Lower leg skin (tissue), 4 donors: Measurements from ENCODE around the gene PLCG1. TPM values are rescaled to one million over a fixed set of nuclear protein-coding genes. Genes with fewer than 3 reads are reported as not detected.

Experiments used
- DNase-seq, 2 donors: peaks; one replicate each; pipeline ENCODE4 v3.0.0-alpha.2; 2019; ENCODE audit warnings: low spot score in 2 of 2
- H3K4me3 ChIP-seq: fragments of 200-600 bp; sonication (generic); 2 replicates; pipeline ENCODE4 v1.5.1; 2017; ENCODE audit warnings: mild to moderate bottlenecking, low read depth; ENCODE audit not compliant: poor library complexity, severe bottlenecking
- POLR2A ChIP-seq, 2 donors: fragments of 450-650 bp; IDR thresholded peaks; one replicate each; pipeline ENCODE4 v1.6.1; 2016 to 2017; ENCODE audit warnings: antibody characterized with exemption in 2 of 2, mild to moderate bottlenecking in 1 of 2, moderate library complexity in 1 of 2
- WGBS, 2 donors: methylation state at CpG; one replicate each; pipeline ENCODE4 v1.1.5; 2018; 5-methylcytosine and 5-hydroxymethylcytosine counted together
- intact Hi-C: fragments of 100-400 bp; cut with DNase I; formaldehyde crosslinking; loops from one replicate; pipeline ENCODE4 v1.15.0; 2023; ENCODE audit warnings: low total_unique reads
- total RNA-seq, 4 donors: library from RNA; depleted of rRNA; stranded (reverse); fragments of >200 nt; gene quantifications; one replicate each; pipeline ENCODE4 v1.1.0, GENCODE V29; 2016
- TF ChIP-seq, protein P1 (sequence below), 3 donors: fragments of 450-650 bp; IDR thresholded peaks; one replicate each; pipeline ENCODE4 v1.5.1; 2016; ENCODE audit warnings: antibody characterized with exemption in 3 of 3, mild to moderate bottlenecking in 3 of 3, moderate library complexity in 2 of 3

The PLCG1 gene
- total RNA-seq, 4 donors from 2014 or later, result 59.0 to 138 (median 72.5) TPM

DNA sequence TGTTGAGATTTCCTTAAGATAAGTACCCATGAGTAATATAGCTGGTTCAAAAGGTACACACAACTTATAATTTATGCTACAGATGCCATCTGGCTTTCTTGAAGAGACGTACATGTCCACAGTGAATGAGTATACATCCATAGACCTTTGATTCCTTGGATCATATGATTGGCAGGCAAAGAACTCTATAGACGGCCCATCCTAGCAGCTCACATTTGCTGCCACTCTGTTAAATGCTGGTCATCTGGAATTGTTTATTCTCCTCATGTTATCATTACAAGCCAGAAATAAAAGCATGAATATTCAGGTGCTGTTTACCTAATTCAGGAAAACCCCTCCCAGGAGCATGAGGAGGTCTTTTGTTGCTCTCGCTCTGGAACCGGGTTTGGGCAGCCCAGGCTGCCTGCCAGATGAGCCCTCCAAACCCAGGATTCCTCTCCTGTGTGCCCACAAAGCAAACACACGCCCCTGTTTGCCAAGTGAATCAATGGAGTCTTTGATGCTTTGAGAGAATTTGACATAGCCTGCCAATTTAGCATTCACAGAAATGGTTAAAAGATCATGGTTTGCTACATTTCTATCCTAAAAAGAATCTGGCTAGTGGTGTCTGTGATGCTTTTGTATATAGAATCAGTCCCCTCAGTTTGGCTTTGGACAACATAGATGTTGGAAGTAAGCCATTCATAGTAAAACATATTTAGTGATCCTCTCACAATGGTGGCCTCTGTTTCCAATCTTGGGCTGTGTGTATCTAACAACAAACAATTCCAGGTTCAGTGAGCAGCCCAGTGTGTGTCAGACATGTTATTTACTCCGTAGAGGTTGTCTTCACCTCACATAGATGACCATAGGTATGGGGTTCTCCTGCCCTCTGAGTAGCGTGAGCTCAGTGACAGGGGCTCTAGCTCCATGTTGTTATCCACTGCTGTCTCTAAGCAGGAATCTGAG, 17.5 kb upstream of the PLCG1 start:
- no peak for TF ChIP-seq POLR2A (IDR thresholded peaks at IDR 0.05)
- TF ChIP-seq, protein P1, sequence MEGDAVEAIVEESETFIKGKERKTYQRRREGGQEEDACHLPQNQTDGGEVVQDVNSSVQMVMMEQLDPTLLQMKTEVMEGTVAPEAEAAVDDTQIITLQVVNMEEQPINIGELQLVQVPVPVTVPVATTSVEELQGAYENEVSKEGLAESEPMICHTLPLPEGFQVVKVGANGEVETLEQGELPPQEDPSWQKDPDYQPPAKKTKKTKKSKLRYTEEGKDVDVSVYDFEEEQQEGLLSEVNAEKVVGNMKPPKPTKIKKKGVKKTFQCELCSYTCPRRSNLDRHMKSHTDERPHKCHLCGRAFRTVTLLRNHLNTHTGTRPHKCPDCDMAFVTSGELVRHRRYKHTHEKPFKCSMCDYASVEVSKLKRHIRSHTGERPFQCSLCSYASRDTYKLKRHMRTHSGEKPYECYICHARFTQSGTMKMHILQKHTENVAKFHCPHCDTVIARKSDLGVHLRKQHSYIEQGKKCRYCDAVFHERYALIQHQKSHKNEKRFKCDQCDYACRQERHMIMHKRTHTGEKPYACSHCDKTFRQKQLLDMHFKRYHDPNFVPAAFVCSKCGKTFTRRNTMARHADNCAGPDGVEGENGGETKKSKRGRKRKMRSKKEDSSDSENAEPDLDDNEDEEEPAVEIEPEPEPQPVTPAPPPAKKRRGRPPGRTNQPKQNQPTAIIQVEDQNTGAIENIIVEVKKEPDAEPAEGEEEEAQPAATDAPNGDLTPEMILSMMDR (IDR thresholded peaks at IDR 0.05), result no peak
- WGBS, 2 donors, result 71 to 73% methylated on average over 7 of the region's 7 CpGs

DNA sequence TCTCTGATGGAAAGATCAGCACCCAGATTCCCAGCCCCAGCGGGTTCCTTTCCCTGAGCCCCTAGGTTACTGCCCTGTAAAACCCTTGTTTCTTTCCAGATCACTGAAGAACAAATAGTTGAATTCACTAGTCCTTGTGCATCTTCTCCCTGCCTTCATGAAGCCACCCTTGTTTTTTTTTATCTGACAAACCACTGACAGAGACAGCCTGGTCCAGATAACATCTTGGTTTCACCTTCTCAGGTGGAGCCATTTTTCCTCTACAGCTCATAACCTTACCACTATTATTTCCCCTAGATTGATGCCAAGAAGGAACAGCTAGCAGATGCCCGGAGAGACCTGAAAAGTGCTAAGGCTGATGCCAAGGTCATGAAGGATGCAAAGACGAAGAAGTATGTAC, 15.9 kb upstream of the PLCG1 start:
- DNase-seq, result no peak
- intact Hi-C loops, result no loop called here
- TF ChIP-seq, protein P1 (IDR thresholded peaks at IDR 0.05), result no peak
- TF ChIP-seq POLR2A (IDR thresholded peaks at IDR 0.05), result no peak
- no peak overlapping the region for H3K4me3 ChIP-seq
- 82 to 87% methylated on average over 3 of the region's 3 CpGs for WGBS, 2 donors

More for the DNA sequence above, 17.5 kb upstream of the PLCG1 start:
- intact Hi-C loops, result no loop called here
- no peak overlapping the region for H3K4me3 ChIP-seq
- DNase-seq, result no peak

DNA sequence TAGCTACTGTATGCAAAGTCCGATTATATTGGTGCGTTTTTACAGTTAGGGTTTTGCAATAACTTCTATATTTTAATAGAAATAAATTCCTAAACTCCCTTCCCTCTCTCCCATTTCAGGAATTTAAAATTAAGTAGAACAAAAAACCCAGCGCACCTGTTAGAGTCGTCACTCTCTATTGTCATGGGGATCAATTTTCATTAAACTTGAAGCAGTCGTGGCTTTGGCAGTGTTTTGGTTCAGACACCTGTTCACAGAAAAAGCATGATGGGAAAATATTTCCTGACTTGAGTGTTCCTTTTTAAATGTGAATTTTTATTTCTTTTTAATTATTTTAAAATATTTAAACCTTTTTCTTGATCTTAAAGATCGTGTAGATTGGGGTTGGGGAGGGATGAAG, 13.7 kb upstream of the PLCG1 start:
- no peak overlapping the region for H3K4me3 ChIP-seq
- TF ChIP-seq, protein P1 (IDR thresholded peaks at IDR 0.05), result no peak
- TF ChIP-seq POLR2A (IDR thresholded peaks at IDR 0.05), result no peak
- DNase-seq, result no peak
- intact Hi-C loops, result no loop called here
- 89 to 90% methylated on average over 6 of the region's 6 CpGs for WGBS, 2 donors

DNA sequence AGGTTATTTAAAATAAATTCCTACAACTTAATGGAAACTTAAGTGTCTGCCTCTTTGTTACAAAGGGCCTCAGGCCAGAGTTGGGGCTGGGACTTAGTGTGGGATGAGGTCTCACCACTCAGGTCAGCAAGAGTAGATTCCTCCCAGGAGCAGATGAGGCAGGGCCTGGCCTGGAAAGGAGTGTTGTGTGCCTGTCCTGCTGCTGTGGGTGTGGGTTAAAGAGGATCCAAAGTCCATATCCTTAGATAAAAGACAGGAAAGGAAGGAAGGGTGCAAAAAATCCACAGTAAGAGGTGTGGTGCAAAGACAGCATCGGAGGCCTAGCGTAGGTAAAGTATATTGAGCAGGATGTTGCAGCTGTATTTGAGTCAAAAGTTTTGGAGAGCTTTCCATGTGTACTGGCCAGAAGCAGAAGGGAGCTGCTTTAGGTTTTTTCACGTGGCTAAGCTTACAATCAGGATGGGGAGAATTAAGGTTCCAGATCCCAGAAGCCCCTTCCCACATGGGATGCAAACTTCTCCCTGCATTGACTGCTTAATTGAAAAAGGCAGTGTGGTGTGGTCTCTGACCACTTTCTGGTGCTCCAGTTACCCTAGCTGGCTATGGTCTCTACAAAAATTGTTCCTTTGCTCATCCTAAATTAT, 12.8 kb upstream of the PLCG1 start:
- no peak overlapping the region for H3K4me3 ChIP-seq
- intact Hi-C loops, result no loop called here
- WGBS, 2 donors, result 89 to 92% methylated on average over 3 of the region's 3 CpGs
- no peak for TF ChIP-seq POLR2A (IDR thresholded peaks at IDR 0.05)
- TF ChIP-seq, protein P1 (IDR thresholded peaks at IDR 0.05), result no peak
- no peak for DNase-seq

DNA sequence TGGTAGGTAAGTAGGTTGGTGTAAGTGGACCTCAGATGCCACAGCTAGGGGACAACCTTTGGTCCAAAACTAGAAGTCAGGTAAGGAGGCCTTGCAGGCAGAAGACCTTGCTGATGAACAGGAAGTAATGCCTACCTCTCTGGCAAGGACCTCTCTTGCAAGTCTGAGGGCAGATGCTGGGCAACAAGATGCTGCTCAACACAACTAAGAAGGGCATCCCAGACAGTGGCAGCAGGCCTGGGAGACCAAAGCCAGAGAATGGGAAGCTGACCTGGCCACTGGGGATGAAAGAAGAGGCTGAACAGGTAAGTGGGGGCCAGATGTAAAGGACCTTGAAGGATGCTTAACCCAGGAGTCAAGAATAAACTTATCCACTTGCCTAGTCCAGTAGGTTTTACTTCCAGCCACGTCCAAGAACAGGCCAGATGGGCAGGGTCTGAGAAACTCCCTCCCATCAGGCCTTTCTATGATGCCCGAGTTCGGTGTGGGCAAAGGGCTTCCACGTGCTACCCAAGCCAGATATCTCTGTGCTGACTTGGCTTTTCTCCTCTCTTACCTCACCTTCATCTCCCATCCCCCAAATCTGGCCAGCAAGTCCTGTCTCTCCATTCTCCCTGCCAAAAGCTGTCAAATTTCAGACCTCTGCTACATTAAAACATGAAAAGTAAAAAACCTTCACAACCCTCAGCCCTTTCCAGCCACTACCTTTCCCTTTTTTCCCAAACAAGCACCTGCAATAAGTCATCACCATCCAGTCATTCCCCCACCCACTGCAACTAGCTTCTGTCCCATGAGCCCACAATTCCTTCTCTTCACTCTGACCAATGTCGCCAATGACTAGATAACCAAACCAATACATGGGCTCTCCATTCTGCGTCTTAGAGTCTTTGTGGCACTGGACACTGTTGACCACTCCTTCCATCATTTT, 11.5 kb upstream of the PLCG1 start:
- H3K4me3 ChIP-seq, result no peak overlapping the region
- DNase-seq, result no peak
- TF ChIP-seq, protein P1 (IDR thresholded peaks at IDR 0.05), result no peak
- TF ChIP-seq POLR2A (IDR thresholded peaks at IDR 0.05), result no peak
- intact Hi-C loops, result no loop called here
- WGBS, 2 donors, result 81 to 84% methylated on average over 6 of the region's 6 CpGs
